Natural killer cell (primary cell): ENCODE measurements around the gene TBC1D23. TPM values are rescaled to one million over a fixed set of nuclear protein-coding genes. Genes with fewer than 3 reads are reported as not detected.
"Not testable (repeated sequence)": the region's sequence is repeated elsewhere in the genome, so short reads cannot be mapped to it uniquely, and the experiment has no call there.

ENCODE experiments used
- ATAC-seq, 3 donors: fragments of 150-1000 bp in 2 of 3; fragments of 200-7000 bp in 1 of 3; cut with Tn5 transposase; 1 replicate in 1 of 3; 2 replicates in 2 of 3; pipeline ENCODE4 v1.10.0; 2021; ENCODE audit warnings: mild to moderate bottlenecking in 2 of 3, moderate library complexity in 2 of 3
- DNase-seq, 2 donors: peaks; one replicate each; pipeline versions ENCODE4 v3.0.0 to v3.0.0-alpha.2; 2013 to 2021; ENCODE audit warnings: mixed read lengths in 1 of 2
- H3K27ac ChIP-seq: one replicate; pipeline ENCODE4 v1.5.1; 2013; ENCODE audit warnings: mild to moderate bottlenecking, low read length
- H3K27me3 ChIP-seq: one replicate; pipeline ENCODE4 v1.6.1; 2013; ENCODE audit warnings: low read length; ENCODE audit not compliant: control insufficient read depth, insufficient read depth
- H3K36me3 ChIP-seq: one replicate; pipeline ENCODE4 v1.6.1; 2013; ENCODE audit warnings: low read length; ENCODE audit not compliant: control insufficient read depth, insufficient read depth
- H3K4me1 ChIP-seq: one replicate; pipeline ENCODE4 v1.6.1; 2013; ENCODE audit warnings: low read length; ENCODE audit not compliant: control insufficient read depth, insufficient read depth
- H3K4me3 ChIP-seq: one replicate; pipeline ENCODE4 v1.5.1; 2013; ENCODE audit warnings: low read length
- H3K9me3 ChIP-seq: one replicate; pipeline ENCODE4 v1.6.1; 2013; ENCODE audit warnings: low read length; ENCODE audit not compliant: control insufficient read depth, insufficient read depth
- H3K27ac Mint-ChIP-seq, 2 donors: one replicate each; pipeline ENCODE4 v1.8.0; 2022; ENCODE audit warnings: mild to moderate bottlenecking in 2 of 2, mixed read lengths in 2 of 2, moderate library complexity in 1 of 2
- H3K27me3 Mint-ChIP-seq, 2 donors: one replicate each; pipeline ENCODE4 v1.8.0; 2022; ENCODE audit warnings: low read depth in 2 of 2, mixed read lengths in 2 of 2
- H3K36me3 Mint-ChIP-seq: one replicate; pipeline ENCODE4 v1.8.0; 2022; ENCODE audit warnings: mixed read lengths
- H3K4me1 Mint-ChIP-seq, 2 donors: one replicate each; pipeline ENCODE4 v1.8.0; 2022; ENCODE audit warnings: mixed read lengths in 2 of 2
- H3K4me3 Mint-ChIP-seq: one replicate; pipeline ENCODE4 v1.8.0; 2022; ENCODE audit warnings: mild to moderate bottlenecking, moderate library complexity, mixed read lengths
- H3K9me3 Mint-ChIP-seq, 2 donors: one replicate each; pipeline ENCODE4 v1.8.0; 2022; ENCODE audit warnings: mixed read lengths in 2 of 2
- CTCF ChIP-seq: fragments of 200-600 bp; IDR thresholded peaks from one replicate; pipeline ENCODE4 v1.8.0; 2022; ENCODE audit warnings: antibody characterized with exemption
- WGBS: methylation state at CpG from one replicate; pipeline ENCODE4 v1.1.7; 2013; ENCODE audit warnings: missing lambda C conversion rate; ENCODE audit not compliant: insufficient coverage; 5-methylcytosine and 5-hydroxymethylcytosine counted together
- intact Hi-C: fragments of 100-400 bp; cut with micrococcal nuclease; formaldehyde crosslinking; loops from one replicate; pipeline ENCODE4 v1.14.2; 2022
- total RNA-seq, 4 donors: library from RNA; stranded (reverse); fragments of 120-200 nt in 1 of 4; gene quantifications; one replicate each; pipeline versions ENCODE4 v1.2.3 to v1.2.4, GENCODE V29; 2013 to 2022

TBC1D23 gene
- total RNA-seq, 3 donors from 2014 or later (not counting 1 experiment from before 2014, with no cell fraction given): 38.8 to 50.3 (median 45.4) TPM

- H3K27ac Mint-ChIP-seq: no peak overlapping the region
- no peak for TF ChIP-seq CTCF
- no peak overlapping the region for H3K4me3 Mint-ChIP-seq
- DNase-seq (no peak), ATAC-seq (no peak)
- no peaks in the 10 kb centered on the region for H3K36me3 Mint-ChIP-seq
- Histone ChIP-seq H3K4me3 (no peak overlapping the region), H3K9me3 (no peaks in the 10 kb centered on the region), H3K27ac (no peak overlapping the region), H3K27me3 (no peaks in the 10 kb centered on the region), H3K36me3 (no peaks in the 10 kb centered on the region), H3K4me1 (no peaks in the 10 kb centered on the region)
- no peaks in the 10 kb centered on the region for H3K4me1 Mint-ChIP-seq
- no peaks in the 10 kb centered on the region for H3K27me3 Mint-ChIP-seq
- no peaks in the 10 kb centered on the region for H3K9me3 Mint-ChIP-seq
- intact Hi-C loops: no loop called here
- 100% methylated on average over 1 of the region's 3 CpGs for WGBS
Observed at GRCh38 chr3:100230710-100231109, 30.1 kb upstream of the TBC1D23 start.

GRCh38 chr3:100231668-100232067, 29.1 kb upstream of the TBC1D23 start:
- Histone ChIP-seq H3K36me3 (no peaks in the 10 kb centered on the region), H3K9me3 (no peaks in the 10 kb centered on the region), H3K4me1 (no peaks in the 10 kb centered on the region), H3K27ac (no peak overlapping the region), H3K4me3 (no peak overlapping the region), H3K27me3 (no peaks in the 10 kb centered on the region)
- no peak overlapping the region for H3K27ac Mint-ChIP-seq
- ATAC-seq (no peak), DNase-seq (no peak)
- intact Hi-C loops: no loop called here
- WGBS: 100% methylated on average over 2 of the region's 2 CpGs
- no peak for TF ChIP-seq CTCF
- no peak overlapping the region for H3K4me3 Mint-ChIP-seq
- no peaks in the 10 kb centered on the region for H3K36me3 Mint-ChIP-seq
- H3K27me3 Mint-ChIP-seq: peaks cover 0 to 2% of the 10 kb centered on the region in 2 donors
- no peaks in the 10 kb centered on the region for H3K4me1 Mint-ChIP-seq
- no peaks in the 10 kb centered on the region for H3K9me3 Mint-ChIP-seq

- Histone ChIP-seq H3K36me3 (no peaks in the 10 kb centered on the region), H3K4me3 (no peak overlapping the region), H3K27me3 (no peaks in the 10 kb centered on the region), H3K9me3 (no peaks in the 10 kb centered on the region), H3K4me1 (no peaks in the 10 kb centered on the region), H3K27ac (no peak overlapping the region)
- H3K9me3 Mint-ChIP-seq: no peaks in the 10 kb centered on the region
- TF ChIP-seq CTCF: no peak
- 92% methylated on average over 2 of the region's 2 CpGs for WGBS
- no peak overlapping the region for H3K27ac Mint-ChIP-seq
- H3K4me3 Mint-ChIP-seq: no peak overlapping the region
- peaks cover 0 to 2% of the 10 kb centered on the region in 2 donors for H3K27me3 Mint-ChIP-seq
- no peaks in the 10 kb centered on the region for H3K36me3 Mint-ChIP-seq
- intact Hi-C loops: no loop called here
- DNase-seq (no peak), ATAC-seq (no peak)
- no peaks in the 10 kb centered on the region for H3K4me1 Mint-ChIP-seq
Observed at GRCh38 chr3:100234364-100234763, 26.4 kb upstream of the TBC1D23 start.

- Histone ChIP-seq H3K36me3 (no peaks in the 10 kb centered on the region), H3K4me3 (no peak overlapping the region), H3K27me3 (no peaks in the 10 kb centered on the region), H3K4me1 (no peaks in the 10 kb centered on the region), H3K27ac (no peak overlapping the region), H3K9me3 (no peaks in the 10 kb centered on the region)
- 100% methylated on average over 1 of the region's 1 CpG for WGBS
- H3K27ac Mint-ChIP-seq: no peak overlapping the region
- peaks cover 0 to 2% of the 10 kb centered on the region in 2 donors for H3K27me3 Mint-ChIP-seq
- H3K36me3 Mint-ChIP-seq: no peaks in the 10 kb centered on the region
- TF ChIP-seq CTCF: no peak
- ATAC-seq (no peak), DNase-seq (no peak)
- H3K4me1 Mint-ChIP-seq: no peaks in the 10 kb centered on the region
- H3K9me3 Mint-ChIP-seq: no peaks in the 10 kb centered on the region
- no peak overlapping the region for H3K4me3 Mint-ChIP-seq
- intact Hi-C loops: no loop called here
Observed at GRCh38 chr3:100238599-100238998, 22.2 kb upstream of the TBC1D23 start.

- H3K27me3 Mint-ChIP-seq, H3K27ac Mint-ChIP-seq, ATAC-seq, H3K4me3 ChIP-seq, DNase-seq, H3K27me3 ChIP-seq, H3K27ac ChIP-seq, H3K36me3 Mint-ChIP-seq, H3K9me3 ChIP-seq, H3K36me3 ChIP-seq, H3K4me1 Mint-ChIP-seq, intact Hi-C loops, H3K4me1 ChIP-seq, H3K9me3 Mint-ChIP-seq, H3K4me3 Mint-ChIP-seq: not testable (repeated sequence)
- WGBS: 60% methylated on average over 1 of the region's 1 CpG
Observed at GRCh38 chr3:100242471-100242870, 18.3 kb upstream of the TBC1D23 start.
